ENCODE results near the gene DCAF17.

DCAF17 gene, protein sequence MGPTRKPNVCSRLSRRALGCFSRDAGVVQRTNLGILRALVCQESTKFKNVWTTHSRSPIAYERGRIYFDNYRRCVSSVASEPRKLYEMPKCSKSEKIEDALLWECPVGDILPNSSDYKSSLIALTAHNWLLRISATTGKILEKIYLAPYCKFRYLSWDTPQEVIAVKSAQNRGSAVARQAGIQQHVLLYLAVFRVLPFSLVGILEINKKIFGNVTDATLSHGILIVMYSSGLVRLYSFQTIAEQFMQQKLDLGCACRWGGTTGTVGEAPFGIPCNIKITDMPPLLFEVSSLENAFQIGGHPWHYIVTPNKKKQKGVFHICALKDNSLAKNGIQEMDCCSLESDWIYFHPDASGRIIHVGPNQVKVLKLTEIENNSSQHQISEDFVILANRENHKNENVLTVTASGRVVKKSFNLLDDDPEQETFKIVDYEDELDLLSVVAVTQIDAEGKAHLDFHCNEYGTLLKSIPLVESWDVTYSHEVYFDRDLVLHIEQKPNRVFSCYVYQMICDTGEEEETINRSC

DNA sequence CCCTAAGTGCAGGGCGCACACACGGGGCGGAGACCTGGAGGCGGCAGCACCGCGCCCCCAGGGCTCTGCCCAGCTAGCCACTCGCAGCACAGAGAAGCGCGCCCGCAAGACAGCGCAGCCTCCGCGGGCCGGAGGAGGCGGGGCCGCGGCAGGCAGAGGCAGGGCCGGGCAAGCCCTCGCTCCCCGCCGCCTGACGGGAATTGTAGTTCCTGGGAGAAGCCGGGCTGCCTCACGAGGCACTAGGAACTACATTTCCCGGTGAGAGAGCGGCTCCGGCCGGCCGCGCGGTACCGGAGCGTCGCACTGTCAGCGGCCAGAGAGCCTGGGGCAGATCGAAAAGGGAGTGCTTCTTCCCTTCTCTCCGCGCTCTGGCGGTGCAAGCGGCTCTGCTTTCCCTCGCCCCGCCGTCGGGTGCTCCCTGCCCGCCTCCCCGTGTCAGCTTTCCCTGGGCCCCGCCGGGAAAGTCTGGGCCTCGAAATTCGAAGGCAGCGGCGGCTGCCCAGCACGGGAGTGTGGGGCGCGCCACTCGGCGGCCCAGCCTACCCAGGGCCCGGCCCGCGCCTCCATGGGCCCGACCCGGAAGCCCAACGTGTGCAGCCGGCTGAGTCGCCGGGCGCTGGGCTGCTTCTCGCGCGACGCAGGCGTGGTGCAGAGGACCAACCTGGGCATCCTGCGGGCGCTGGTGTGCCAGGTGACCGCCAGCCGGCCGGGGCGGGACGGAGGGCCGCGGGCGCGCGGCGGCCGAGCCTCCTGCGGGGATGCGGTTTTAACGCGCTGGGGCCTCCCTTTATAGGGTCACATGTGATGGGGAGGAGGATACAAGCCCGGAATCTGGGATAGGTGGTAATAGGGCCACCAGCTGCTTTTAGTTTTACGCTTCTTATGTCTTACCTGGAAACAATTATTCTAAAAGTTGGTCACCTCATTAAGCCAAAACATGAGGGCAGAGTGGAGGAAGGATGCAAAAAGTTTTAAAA is at the start of gene DCAF17:
DCAF17 (plus strand) TSS at position 214 of the 977 bp plus-strand sequence; CDS start at position 566, 352 bp downstream.
- H3K4me2 ChIP-seq (ENCODE audit: insufficient read depth, low read length), result peak within 1 kb of the TSS; percentile 74
- DNase-seq (peak; percentile 96), ATAC-seq (ENCODE audit: insufficient read depth, low read depth) (peak; percentile 93)
- peak within 1 kb of the TSS; percentile 33 to 81 for H3K4me3 ChIP-seq (ENCODE audit: low read depth in 1 of 2, low read length in 2 of 2)
- peak within 1 kb of the TSS; percentile 81 for H2AFZ ChIP-seq (ENCODE audit: low read depth, low read length)
- H3K27me3 ChIP-seq (ENCODE audit: insufficient read depth, low read length, poor library complexity), result no peaks in the 10 kb centered on the region
- no peaks in the 10 kb centered on the region; the same call in 1 of the 2 replicates for H4K20me1 ChIP-seq (ENCODE audit: insufficient read depth, low read length)
- peaks cover 55% of the 10 kb centered on the region for H3K36me3 ChIP-seq (ENCODE audit: insufficient read depth, low read length)
- H3K79me2 ChIP-seq (ENCODE audit: insufficient read depth, low read length), result peaks cover 77% of the 10 kb centered on the region
- peak within 1 kb of the TSS; percentile 99 for H3K9ac ChIP-seq (ENCODE audit: low read depth, low read length)
- peaks cover 39% of the 10 kb centered on the region for H3K4me1 ChIP-seq (ENCODE audit: insufficient read depth, low read length)
- no peak for TF ChIP-seq EZH2 (IDR thresholded peaks at IDR 0.05; ENCODE audit: borderline replicate concordance, low read depth, low read length, severe bottlenecking)
- TF ChIP-seq, protein P1, sequence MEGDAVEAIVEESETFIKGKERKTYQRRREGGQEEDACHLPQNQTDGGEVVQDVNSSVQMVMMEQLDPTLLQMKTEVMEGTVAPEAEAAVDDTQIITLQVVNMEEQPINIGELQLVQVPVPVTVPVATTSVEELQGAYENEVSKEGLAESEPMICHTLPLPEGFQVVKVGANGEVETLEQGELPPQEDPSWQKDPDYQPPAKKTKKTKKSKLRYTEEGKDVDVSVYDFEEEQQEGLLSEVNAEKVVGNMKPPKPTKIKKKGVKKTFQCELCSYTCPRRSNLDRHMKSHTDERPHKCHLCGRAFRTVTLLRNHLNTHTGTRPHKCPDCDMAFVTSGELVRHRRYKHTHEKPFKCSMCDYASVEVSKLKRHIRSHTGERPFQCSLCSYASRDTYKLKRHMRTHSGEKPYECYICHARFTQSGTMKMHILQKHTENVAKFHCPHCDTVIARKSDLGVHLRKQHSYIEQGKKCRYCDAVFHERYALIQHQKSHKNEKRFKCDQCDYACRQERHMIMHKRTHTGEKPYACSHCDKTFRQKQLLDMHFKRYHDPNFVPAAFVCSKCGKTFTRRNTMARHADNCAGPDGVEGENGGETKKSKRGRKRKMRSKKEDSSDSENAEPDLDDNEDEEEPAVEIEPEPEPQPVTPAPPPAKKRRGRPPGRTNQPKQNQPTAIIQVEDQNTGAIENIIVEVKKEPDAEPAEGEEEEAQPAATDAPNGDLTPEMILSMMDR (IDR thresholded peaks at IDR 0.05; ENCODE audit: borderline replicate concordance, extremely low read depth, low read length, poor library complexity, severe bottlenecking), result peak; percentile 4
- peak within 1 kb of the TSS; percentile 97 for H3K27ac ChIP-seq (ENCODE audit: low read length)
- peaks cover 16% of the 10 kb centered on the region for H3K9me3 ChIP-seq (ENCODE audit: insufficient read depth, low read length, severe bottlenecking)

DNA sequence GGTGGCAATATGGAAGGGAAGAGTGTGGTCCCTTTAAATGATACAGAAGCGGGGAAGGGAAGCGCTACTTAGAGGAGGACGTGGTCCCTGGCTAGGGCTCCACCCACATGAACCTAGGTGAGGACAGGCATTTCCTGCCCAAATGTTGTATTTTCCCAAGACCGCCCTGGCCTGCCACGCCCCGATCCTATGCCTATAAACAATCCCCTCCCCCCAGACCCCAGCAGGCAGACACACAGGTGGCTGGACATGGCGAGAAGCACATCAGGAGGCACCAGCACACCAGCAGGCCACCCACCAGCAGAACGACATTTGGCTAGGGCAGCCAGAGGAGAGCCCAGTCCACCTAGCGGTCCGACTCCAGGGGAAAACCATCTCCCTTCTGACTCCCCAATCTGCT is 47.4 kb upstream of the DCAF17 start:
- no peak for TF ChIP-seq EZH2 (IDR thresholded peaks at IDR 0.05; ENCODE audit: borderline replicate concordance, low read depth, low read length, severe bottlenecking)
- TF ChIP-seq, protein P1 (IDR thresholded peaks at IDR 0.05; ENCODE audit: borderline replicate concordance, extremely low read depth, low read length, poor library complexity, severe bottlenecking), result no peak
- Histone ChIP-seq H3K27ac (ENCODE audit: low read length) (no peak overlapping the region), H3K9ac (ENCODE audit: low read depth, low read length) (no peak overlapping the region), H3K36me3 (ENCODE audit: insufficient read depth, low read length) (0 out of 2 replicates have a peak, but pooled peaks cover 3% of the 10 kb centered on the region), H3K9me3 (ENCODE audit: insufficient read depth, low read length, severe bottlenecking) (no peaks in the 10 kb centered on the region), H3K4me3 (ENCODE audit: low read depth in 1 of 2, low read length in 2 of 2) (no peak overlapping the region), H2AFZ (ENCODE audit: low read depth, low read length) (no peak overlapping the region), H3K79me2 (ENCODE audit: insufficient read depth, low read length) (no peaks in the 10 kb centered on the region), H4K20me1 (ENCODE audit: insufficient read depth, low read length) (no peaks in the 10 kb centered on the region), H3K27me3 (ENCODE audit: insufficient read depth, low read length, poor library complexity) (no peaks in the 10 kb centered on the region), H3K4me2 (ENCODE audit: insufficient read depth, low read length) (no peak overlapping the region), H3K4me1 (ENCODE audit: insufficient read depth, low read length) (no peaks in the 10 kb centered on the region)
- no peak for DNase-seq
- ATAC-seq (ENCODE audit: insufficient read depth, low read depth), result no peak; the same call in 2 of the 3 replicates

DNA sequence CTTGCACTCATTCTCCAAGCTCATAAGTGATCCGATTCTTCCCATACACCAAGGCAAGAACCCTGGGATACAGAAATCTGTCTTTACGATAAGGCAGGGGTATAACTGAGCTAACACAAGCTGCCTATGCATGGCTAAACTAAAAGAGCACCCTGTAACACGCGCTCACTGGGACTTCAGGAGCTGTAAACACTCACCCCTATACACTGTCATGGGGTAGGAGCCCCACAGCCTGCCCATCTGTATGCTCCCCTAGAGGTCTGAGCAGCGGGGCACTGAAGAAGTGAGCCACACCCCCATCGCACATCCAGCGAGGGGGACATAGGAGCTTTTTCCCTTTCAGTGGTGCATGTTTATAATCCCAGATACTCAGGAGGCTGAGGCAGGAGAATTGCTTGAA is 47.0 kb upstream of the DCAF17 start:
- Histone ChIP-seq H3K27me3 (ENCODE audit: insufficient read depth, low read length, poor library complexity) (no peaks in the 10 kb centered on the region), H3K27ac (ENCODE audit: low read length) (no peak overlapping the region), H3K4me3 (ENCODE audit: low read depth in 1 of 2, low read length in 2 of 2) (no peak overlapping the region), H3K36me3 (ENCODE audit: insufficient read depth, low read length) (0 out of 2 replicates have a peak, but pooled peaks cover 3% of the 10 kb centered on the region), H3K4me1 (ENCODE audit: insufficient read depth, low read length) (no peaks in the 10 kb centered on the region), H3K79me2 (ENCODE audit: insufficient read depth, low read length) (no peaks in the 10 kb centered on the region), H3K4me2 (ENCODE audit: insufficient read depth, low read length) (no peak overlapping the region), H3K9me3 (ENCODE audit: insufficient read depth, low read length, severe bottlenecking) (no peaks in the 10 kb centered on the region), H3K9ac (ENCODE audit: low read depth, low read length) (no peak overlapping the region), H4K20me1 (ENCODE audit: insufficient read depth, low read length) (no peaks in the 10 kb centered on the region), H2AFZ (ENCODE audit: low read depth, low read length) (no peak overlapping the region)
- DNase-seq (no peak), ATAC-seq (ENCODE audit: insufficient read depth, low read depth) (no peak)
- TF ChIP-seq, protein P1 (IDR thresholded peaks at IDR 0.05; ENCODE audit: borderline replicate concordance, extremely low read depth, low read length, poor library complexity, severe bottlenecking), result no peak
- no peak for TF ChIP-seq EZH2 (IDR thresholded peaks at IDR 0.05; ENCODE audit: borderline replicate concordance, low read depth, low read length, severe bottlenecking)

All from DND-41 (cell line).